Erythroblast (primary cell): Measurements from ENCODE around the gene DOCK3.
"Not testable (repeated sequence)": the region's sequence is repeated elsewhere in the genome, so short reads cannot be mapped to it uniquely, and the experiment has no call there.

ENCODE experiments used
- DNase-seq, 2 experiments: peaks; one replicate each; lab custom pipeline; 2025; lab: John Stamatoyannopoulos, UW
- GATA1 ChIP-seq: IDR thresholded peaks from 2 replicates; pipeline ENCODE4 v1.6.1; 2011; ENCODE audit warnings: low read depth, mild to moderate bottlenecking, control low read depth, low read length, moderate library complexity
- POLR2A ChIP-seq: IDR thresholded peaks from 2 replicates; pipeline ENCODE4 v1.6.1; 2011; ENCODE audit warnings: mild to moderate bottlenecking, low read length

Gene DOCK3

DNA sequence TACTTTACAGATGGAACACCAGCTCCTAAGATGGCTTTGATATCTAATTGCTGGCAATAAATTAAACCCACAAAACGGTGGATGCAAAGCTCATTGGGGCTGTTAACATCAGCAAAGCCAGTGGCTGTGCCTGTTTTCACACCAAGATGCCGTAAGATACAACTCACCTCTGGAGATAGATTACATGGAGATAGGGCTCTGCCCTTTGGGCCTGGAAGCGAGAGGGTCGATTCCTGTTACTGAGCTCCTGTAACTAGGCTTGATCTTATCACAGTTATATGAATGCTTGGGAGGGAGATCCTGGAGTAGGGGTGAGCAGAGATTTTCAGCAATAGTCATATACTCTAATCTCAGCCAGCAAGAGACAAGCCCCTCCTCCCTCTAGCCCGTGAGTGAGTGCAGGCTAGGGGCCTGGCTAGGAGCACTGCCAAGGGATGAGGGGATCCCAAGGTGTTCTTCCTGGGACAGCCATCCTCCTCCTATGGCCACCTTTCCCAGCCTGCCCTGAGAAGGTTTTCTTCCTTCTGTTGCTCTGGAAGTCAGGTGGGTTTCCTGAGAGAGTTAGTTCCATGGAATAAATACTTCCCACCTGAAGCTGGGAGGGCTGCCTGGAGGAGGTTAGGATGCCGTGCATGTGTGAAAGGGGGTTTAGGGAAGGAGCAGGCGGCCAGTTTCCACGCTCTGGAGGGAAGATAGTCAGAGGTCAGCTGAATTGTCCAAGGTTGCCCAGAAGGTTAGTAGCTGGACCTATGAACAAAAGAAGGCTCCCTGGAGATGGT, 18.1 kb upstream of the DOCK3 start:
- TF ChIP-seq POLR2A: no peak
- TF ChIP-seq GATA1: no peak
- no peak for DNase-seq

DNA sequence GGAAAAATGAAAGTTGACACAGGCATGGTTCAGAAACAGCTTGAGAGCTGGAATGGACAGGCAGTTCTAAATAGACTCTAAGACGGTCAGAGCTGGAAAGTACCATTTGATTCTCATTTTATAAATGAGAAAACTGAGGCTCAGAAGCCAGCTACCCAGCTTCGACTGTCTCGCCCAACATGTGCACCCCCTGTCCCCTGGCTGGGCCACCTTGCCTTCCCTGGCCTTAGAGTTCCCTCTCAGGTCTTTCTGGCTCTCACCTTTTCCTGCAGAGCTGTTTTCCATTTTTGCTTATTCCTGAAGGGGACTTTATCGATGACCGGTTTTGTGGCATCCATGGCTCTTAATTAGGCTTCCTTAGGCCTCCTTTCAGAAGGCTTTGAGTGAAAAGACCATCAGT, 17.3 kb upstream of the DOCK3 start:
- no peak for DNase-seq
- no peak for TF ChIP-seq GATA1
- no peak for TF ChIP-seq POLR2A

- DNase-seq: no peak
- TF ChIP-seq POLR2A: no peak
- no peak for TF ChIP-seq GATA1
Observed at GRCh38 chr3:50657816-50658215, 16.9 kb upstream of the DOCK3 start.

GRCh38 chr3:50658416-50658815, 16.3 kb upstream of the DOCK3 start:
- DNase-seq: no peak
- TF ChIP-seq GATA1: no peak
- no peak for TF ChIP-seq POLR2A

GRCh38 chr3:50658831-50659230, 15.9 kb upstream of the DOCK3 start:
- TF ChIP-seq GATA1 (no peak), POLR2A (no peak)

DNA sequence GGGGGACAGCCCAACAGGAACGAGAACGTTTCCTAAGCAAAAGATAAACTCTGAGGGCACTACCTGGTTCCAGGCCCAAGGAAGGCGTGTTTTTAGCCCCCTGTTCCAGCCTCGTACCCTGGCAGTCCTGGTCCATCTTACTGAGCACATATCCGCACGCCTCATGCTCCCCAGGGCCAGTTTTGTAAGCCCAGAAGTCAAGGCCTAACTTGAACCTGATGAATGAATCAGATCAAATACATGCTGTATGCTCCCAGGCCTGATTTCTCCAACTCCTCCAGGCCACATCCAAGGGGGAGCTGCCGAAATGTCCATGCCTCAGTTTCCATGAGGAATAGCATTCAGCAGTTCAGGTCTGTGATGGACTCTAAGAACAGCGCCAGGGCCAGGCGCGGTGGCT, 14.3 kb upstream of the DOCK3 start:
- no peak for TF ChIP-seq POLR2A
- TF ChIP-seq GATA1: no peak
- DNase-seq: no peak

More at GRCh38 chr3:50658831-50659230, 15.9 kb upstream of the DOCK3 start:
- no peak for DNase-seq

DNA sequence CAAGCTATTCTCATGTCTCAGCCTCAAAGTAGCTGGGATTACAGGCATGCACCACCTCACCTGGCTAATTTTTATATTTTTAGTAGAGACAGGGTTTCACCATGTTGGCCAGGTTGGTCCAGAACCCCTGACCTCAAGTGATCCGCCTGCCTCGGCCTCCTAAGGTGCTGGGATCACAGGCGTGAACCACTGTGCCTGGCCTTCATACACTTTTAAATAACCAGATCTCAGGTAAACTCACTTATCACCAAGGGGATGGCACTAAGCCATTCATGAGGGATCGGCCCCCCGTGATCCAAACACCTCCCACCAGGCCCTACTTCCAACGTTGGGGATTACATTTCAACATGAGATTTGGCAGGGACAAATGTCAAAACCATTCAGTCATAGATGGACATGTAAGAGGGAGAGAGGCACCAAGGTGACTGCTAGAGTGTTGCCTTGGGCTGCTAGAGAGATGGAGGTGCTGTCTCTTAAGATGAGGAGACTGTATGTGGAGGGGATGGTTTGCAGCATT, 13.3 kb upstream of the DOCK3 start:
- TF ChIP-seq GATA1: no peak
- TF ChIP-seq POLR2A: no peak
- DNase-seq: no peak

DNA sequence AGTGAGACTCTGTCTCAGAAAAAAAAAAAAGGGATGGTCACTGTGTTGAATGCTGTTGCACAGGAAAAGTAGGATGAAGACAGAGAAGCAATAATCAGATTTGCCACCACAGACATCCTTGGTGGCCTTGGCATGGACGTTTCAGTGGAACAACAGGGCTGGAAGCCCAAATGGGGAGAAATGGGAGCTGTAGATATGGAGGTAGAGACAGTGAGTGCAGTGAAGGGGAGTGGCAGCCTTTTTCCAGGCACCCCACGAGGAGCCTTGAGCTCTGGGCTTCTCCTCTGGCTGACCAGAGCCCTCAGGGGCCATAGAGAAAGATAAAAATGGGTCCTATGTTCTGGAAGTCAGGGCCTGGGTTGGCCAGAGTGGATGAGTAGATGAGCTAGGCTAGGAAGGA, 12.3 kb upstream of the DOCK3 start:
- TF ChIP-seq POLR2A (no peak), GATA1 (no peak)

GRCh38 chr3:50665081-50665840, 9.5 kb upstream of the DOCK3 start:
- no peak for TF ChIP-seq POLR2A
- no peak for TF ChIP-seq GATA1
- no peak for DNase-seq

More for the DNA sequence above, 12.3 kb upstream of the DOCK3 start:
- no peak for DNase-seq

DNA sequence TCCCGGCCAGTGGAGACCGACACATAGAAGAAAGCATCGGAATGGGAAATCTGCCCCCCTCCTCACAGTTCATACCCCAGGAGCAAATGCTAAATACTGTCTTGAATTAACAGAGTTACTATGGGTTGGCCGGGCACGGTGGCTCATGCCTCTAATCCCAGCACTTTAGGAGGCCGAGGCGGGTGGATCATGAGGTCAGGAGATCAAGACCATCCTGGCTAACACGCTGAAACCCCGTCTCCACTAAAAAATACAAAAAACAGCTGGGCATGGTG, 8.9 kb upstream of the DOCK3 start:
- not testable (repeated sequence) for DNase-seq

- TF ChIP-seq POLR2A: no peak
- TF ChIP-seq GATA1: no peak
- DNase-seq: no peak
Observed at GRCh38 chr3:50666837-50667236, 7.9 kb upstream of the DOCK3 start.

DNA sequence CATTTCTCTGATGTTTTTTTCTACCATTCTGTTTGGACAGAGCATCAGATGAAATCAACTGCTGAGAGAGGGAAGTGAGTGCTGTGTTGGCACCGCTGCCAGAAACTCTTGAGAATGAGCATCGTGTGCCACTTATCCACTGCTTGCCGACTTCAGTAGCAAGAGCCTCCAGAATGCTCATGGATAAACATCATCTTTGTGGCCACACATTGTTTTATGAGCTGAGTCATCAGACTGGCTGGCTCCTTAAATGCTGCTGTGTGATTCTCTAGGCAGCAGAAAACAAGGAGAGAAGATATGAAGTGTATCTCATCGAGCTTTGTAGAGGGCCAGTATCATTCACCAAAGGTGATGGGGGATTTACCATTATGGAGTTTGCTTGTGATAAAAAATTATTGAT, 3.4 kb upstream of the DOCK3 start:
- DNase-seq: no peak
- TF ChIP-seq GATA1 (no peak), POLR2A (no peak)

DNA sequence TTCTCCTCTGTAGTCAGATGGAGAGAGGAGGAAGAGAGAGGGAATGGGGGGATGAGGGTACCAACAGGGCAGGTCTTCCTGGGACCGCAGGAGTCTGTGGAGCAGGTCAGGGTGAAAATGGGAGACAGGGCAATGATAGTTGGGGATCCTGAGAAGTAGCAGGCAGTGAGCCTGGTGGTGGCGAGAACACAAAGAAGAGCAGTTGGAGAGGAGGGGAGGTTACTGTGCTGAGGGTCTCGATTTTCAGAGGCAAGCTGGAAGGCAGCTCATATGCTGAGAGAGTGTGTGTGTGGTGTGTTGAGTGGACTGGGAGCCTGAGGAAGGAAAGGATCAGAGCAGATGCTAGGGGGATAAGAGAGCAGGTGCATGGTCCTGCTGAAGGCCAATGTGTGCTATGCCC, 2.1 kb upstream of the DOCK3 start:
- no peak for DNase-seq
- TF ChIP-seq GATA1 (no peak), POLR2A (no peak)

- DNase-seq: no peak
- no peak for TF ChIP-seq POLR2A
- TF ChIP-seq GATA1: no peak
Observed at GRCh38 chr3:50673931-50674330, 796 bp upstream of the DOCK3 start.
